C4-2B (cell line): ENCODE measurements around the gene KNDC1.

Experiments
- CTCF ChIP-seq: fragments of 450-650 bp; conservative IDR thresholded peaks from 2 replicates; pipeline ENCODE4 v1.5.1; 2017; ENCODE audit warnings: mild to moderate bottlenecking
- ZFX ChIP-seq: fragments of 450-650 bp; IDR thresholded peaks from 2 replicates; pipeline ENCODE4 v1.6.1; 2017

GRCh38 chr10:133180965-133181639, 21.1 kb downstream of the KNDC1 start:
- TF ChIP-seq CTCF (no peak), ZFX (no peak)
